Measurements from ENCODE around the gene RASAL2. TPM values are rescaled to one million over a fixed set of nuclear protein-coding genes. Genes with fewer than 3 reads are reported as not detected.

RASAL2 gene
- total and polyA plus RNA-seq, 2 of the 4 experiments (the other 2 are of a cell fraction) = 13.1 to 20.6 TPM

DNA sequence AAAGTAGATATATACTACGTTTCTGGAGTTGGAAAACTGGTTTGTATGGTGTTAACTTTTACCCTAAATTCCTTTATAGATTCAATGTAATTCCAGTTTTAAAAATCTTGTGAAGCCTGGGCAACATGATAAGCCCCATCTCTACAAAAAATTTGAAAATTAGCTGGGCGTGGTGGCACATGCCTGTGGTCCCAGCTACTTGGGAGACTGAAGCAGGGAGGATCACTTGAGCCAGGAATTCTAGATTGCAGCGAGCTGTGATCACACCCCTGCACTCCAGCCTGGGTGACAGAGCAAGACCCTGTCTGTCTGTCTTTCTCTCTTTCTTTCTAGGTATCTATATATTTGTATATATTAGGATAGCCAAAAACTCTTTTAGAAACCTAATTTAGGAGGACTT, 260.9 kb downstream of the RASAL2 start:
- WGBS, 2 experiments (ENCODE audit: extremely low coverage in 2 of 2, insufficient read length in 1 of 2) = no CpG with 5 or more reads among the region's 3 CpGs
- H3K27me3 ChIP-seq (ENCODE audit: control insufficient read depth, insufficient read depth, low read length) = no peaks in the 10 kb centered on the region
- no peak overlapping the region for H2BK5ac ChIP-seq (ENCODE audit: low read depth, low read length, poor library complexity, severe bottlenecking)
- no TSS peak for BruUV-seq (replicated peaks)
- no peak overlapping the region for H3K27ac ChIP-seq (ENCODE audit: insufficient read depth, low read length)
- DNase-seq (no peak), ATAC-seq (ENCODE audit: low read depth) (no peak)
- no peaks in the 10 kb centered on the region for H3K9me1 ChIP-seq (ENCODE audit: insufficient read depth, low read length)
- dilution Hi-C loops (cut with HindIII; ENCODE audit: low sequenced_read_pairs, unreplicated experiment) (no loop called here), in situ Hi-C loops (cut with MboI; ENCODE audit: low sequenced_read_pairs) (no loop called here), intact Hi-C loops (cut with micrococcal nuclease) (no loop called here)
- H3K18ac ChIP-seq (ENCODE audit: low read depth, low read length) = no peak overlapping the region
- no peak overlapping the region for H4K8ac ChIP-seq (ENCODE audit: low read depth in 2 of 2, low read length in 2 of 2)
- no peak overlapping the region for H3K14ac ChIP-seq (replicated peaks; ENCODE audit: low read depth, low read length)
- no peak overlapping the region for H3K4me2 ChIP-seq (ENCODE audit: low read depth, low read length)
- TF ChIP-seq FOS (IDR thresholded peaks at IDR 0.05; ENCODE audit: low read depth, low read length) = no peak
- no peak for TF ChIP-seq MAZ (IDR thresholded peaks at IDR 0.05; ENCODE audit: borderline replicate concordance, low read depth, low read length)
- TF ChIP-seq, protein P1, sequence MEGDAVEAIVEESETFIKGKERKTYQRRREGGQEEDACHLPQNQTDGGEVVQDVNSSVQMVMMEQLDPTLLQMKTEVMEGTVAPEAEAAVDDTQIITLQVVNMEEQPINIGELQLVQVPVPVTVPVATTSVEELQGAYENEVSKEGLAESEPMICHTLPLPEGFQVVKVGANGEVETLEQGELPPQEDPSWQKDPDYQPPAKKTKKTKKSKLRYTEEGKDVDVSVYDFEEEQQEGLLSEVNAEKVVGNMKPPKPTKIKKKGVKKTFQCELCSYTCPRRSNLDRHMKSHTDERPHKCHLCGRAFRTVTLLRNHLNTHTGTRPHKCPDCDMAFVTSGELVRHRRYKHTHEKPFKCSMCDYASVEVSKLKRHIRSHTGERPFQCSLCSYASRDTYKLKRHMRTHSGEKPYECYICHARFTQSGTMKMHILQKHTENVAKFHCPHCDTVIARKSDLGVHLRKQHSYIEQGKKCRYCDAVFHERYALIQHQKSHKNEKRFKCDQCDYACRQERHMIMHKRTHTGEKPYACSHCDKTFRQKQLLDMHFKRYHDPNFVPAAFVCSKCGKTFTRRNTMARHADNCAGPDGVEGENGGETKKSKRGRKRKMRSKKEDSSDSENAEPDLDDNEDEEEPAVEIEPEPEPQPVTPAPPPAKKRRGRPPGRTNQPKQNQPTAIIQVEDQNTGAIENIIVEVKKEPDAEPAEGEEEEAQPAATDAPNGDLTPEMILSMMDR (conservative IDR thresholded peaks at IDR 0.05; ENCODE audit: low read depth, low read length) = no peak
- TF ChIP-seq BHLHE40 (IDR thresholded peaks at IDR 0.05; ENCODE audit: low read depth, low read length) = no peak
- TF ChIP-seq, protein P2, sequence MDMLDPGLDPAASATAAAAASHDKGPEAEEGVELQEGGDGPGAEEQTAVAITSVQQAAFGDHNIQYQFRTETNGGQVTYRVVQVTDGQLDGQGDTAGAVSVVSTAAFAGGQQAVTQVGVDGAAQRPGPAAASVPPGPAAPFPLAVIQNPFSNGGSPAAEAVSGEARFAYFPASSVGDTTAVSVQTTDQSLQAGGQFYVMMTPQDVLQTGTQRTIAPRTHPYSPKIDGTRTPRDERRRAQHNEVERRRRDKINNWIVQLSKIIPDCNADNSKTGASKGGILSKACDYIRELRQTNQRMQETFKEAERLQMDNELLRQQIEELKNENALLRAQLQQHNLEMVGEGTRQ (IDR thresholded peaks at IDR 0.05; ENCODE audit: low read depth, low read length) = no peak
- TF ChIP-seq POLR2A (IDR thresholded peaks at IDR 0.05; ENCODE audit: low read depth, low read length) = no peak
- TF ChIP-seq RFX5 (IDR thresholded peaks at IDR 0.05; ENCODE audit: low read depth, low read length) = no peak
- TF ChIP-seq NFE2L2 (IDR thresholded peaks at IDR 0.05; ENCODE audit: low read depth, low read length) = no peak
- TF ChIP-seq CHD1 (IDR thresholded peaks at IDR 0.05; ENCODE audit: low read depth, low read length) = no peak
- TF ChIP-seq MXI1 (IDR thresholded peaks at IDR 0.05; ENCODE audit: borderline replicate concordance, low read depth, low read length) = no peak
- TF ChIP-seq RAD21 (IDR thresholded peaks at IDR 0.05; ENCODE audit: low read length) = no peak
- TF ChIP-seq, protein P3, sequence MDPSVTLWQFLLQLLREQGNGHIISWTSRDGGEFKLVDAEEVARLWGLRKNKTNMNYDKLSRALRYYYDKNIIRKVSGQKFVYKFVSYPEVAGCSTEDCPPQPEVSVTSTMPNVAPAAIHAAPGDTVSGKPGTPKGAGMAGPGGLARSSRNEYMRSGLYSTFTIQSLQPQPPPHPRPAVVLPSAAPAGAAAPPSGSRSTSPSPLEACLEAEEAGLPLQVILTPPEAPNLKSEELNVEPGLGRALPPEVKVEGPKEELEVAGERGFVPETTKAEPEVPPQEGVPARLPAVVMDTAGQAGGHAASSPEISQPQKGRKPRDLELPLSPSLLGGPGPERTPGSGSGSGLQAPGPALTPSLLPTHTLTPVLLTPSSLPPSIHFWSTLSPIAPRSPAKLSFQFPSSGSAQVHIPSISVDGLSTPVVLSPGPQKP (IDR thresholded peaks at IDR 0.05; ENCODE audit: borderline replicate concordance, low read depth, low read length) = no peak
- TF ChIP-seq MAFK (IDR thresholded peaks at IDR 0.05; ENCODE audit: low read depth, low read length) = no peak
- TF ChIP-seq SMC3 (IDR thresholded peaks at IDR 0.05; ENCODE audit: low read depth, low read length) = no peak
- no peak for TF ChIP-seq CEBPB (IDR thresholded peaks at IDR 0.05; ENCODE audit: low read depth, low read length)
- no peak for TF ChIP-seq RCOR1 (IDR thresholded peaks at IDR 0.05; ENCODE audit: insufficient replicate concordance, low read length)
- peaks cover 3% of the 10 kb centered on the region; the same call in 1 of the 2 replicates for H3K4me1 ChIP-seq (ENCODE audit: control insufficient read depth, insufficient read depth, low read length)
- no peak overlapping the region for H2BK120ac ChIP-seq (ENCODE audit: low read depth, low read length)
- H3K36me3 ChIP-seq (ENCODE audit: control insufficient read depth, insufficient read depth, low read length) = no peaks in the 10 kb centered on the region
- no peak overlapping the region for H3K4me3 ChIP-seq (ENCODE audit: insufficient read depth, low read depth, low read length)
- H3K79me1 ChIP-seq (ENCODE audit: low read depth in 1 of 2, low read length in 2 of 2) = peaks cover 11 to 17% of the 10 kb centered on the region in 2 experiments
- H2BK20ac ChIP-seq (ENCODE audit: low read depth, low read length) = no peak overlapping the region
- ChIA-PET CTCF (no interaction called here), POLR2A (ENCODE audit: unreplicated experiment) (no interaction called here)
- no peak overlapping the region for H3K56ac ChIP-seq (ENCODE audit: extremely low read depth, insufficient read depth, low read length)
- H2BK15ac ChIP-seq (ENCODE audit: low read depth, low read length) = no peak overlapping the region
- H4K91ac ChIP-seq (ENCODE audit: insufficient read depth, low read depth, low read length) = no peak overlapping the region
- no peak overlapping the region for H2AK5ac ChIP-seq (ENCODE audit: low read depth, low read length)
- no peak overlapping the region for H4K5ac ChIP-seq (ENCODE audit: low read depth, low read length)
- no peak overlapping the region for H2AFZ ChIP-seq (replicated peaks; ENCODE audit: low read length, poor library complexity)
- H2AK9ac ChIP-seq (replicated peaks; ENCODE audit: low read depth, low read length, poor library complexity) = no peak overlapping the region
- H3K4ac ChIP-seq (ENCODE audit: low read depth, low read length) = no peak overlapping the region
- H3K23ac ChIP-seq (ENCODE audit: low read depth, low read length) = no peak overlapping the region
- no peak overlapping the region for H3K9ac ChIP-seq (ENCODE audit: low read depth, low read length)
- H3K9me3 ChIP-seq (ENCODE audit: control insufficient read depth, insufficient read depth, low read length) = peaks cover 4% of the 10 kb centered on the region
- no peaks in the 10 kb centered on the region for H4K20me1 ChIP-seq (ENCODE audit: insufficient read depth, low read length)
